Brain microvascular endothelial cell (primary cell): Measurements from ENCODE around the gene GTF2H2.
"Not testable (repeated sequence)": the region's sequence is repeated elsewhere in the genome, so short reads cannot be mapped to it uniquely, and the experiment has no call there.

ENCODE experiments used
- DNase-seq: peaks from one replicate; pipeline ENCODE4 v3.0.0-alpha.2; 2020
- H3K27ac ChIP-seq: fragments of 250-450 bp; sonication (Bioruptor Pico); 2 replicates; pipeline ENCODE4 v1.5.1; 2020; ENCODE audit warnings: mild to moderate bottlenecking, moderate library complexity
- H3K27me3 ChIP-seq: fragments of 250-450 bp; sonication (Bioruptor Pico); replicated peaks from 2 replicates; pipeline ENCODE4 v1.5.1; 2020; ENCODE audit warnings: mild to moderate bottlenecking
- H3K36me3 ChIP-seq: fragments of 250-450 bp; sonication (Bioruptor Pico); replicated peaks from 2 replicates; pipeline ENCODE4 v1.5.1; 2020; ENCODE audit warnings: mild to moderate bottlenecking
- H3K4me3 ChIP-seq: 2 replicates; pipeline ENCODE4 v1.5.1; 2011; ENCODE audit warnings: low read depth, mild to moderate bottlenecking, control low read depth, low read length, moderate library complexity
- CTCF ChIP-seq: IDR thresholded peaks from 2 replicates; pipeline ENCODE4 v1.5.1; 2011; ENCODE audit warnings: low read depth, mild to moderate bottlenecking, moderate library complexity, low read length, control low read depth, inconsistent platforms; ENCODE audit errors: missing control alignments
- in situ Hi-C: cut with HindIII; loops from 2 replicates; pipeline ENCODE4 v1.10.0; 2017; ENCODE audit warnings: low sequenced_read_pairs, low pct_ligation_motif_present

GTF2H2 gene

GRCh38 chr5:71044128-71044527, 23.3 kb downstream of the GTF2H2 start:
- H3K27me3 ChIP-seq, H3K36me3 ChIP-seq, H3K4me3 ChIP-seq, in situ Hi-C loops, H3K27ac ChIP-seq, DNase-seq: not testable (repeated sequence)

GRCh38 chr5:71031046-71031776, 36.3 kb downstream of the GTF2H2 start:
- in situ Hi-C loops, H3K27me3 ChIP-seq, DNase-seq, H3K4me3 ChIP-seq, H3K27ac ChIP-seq, H3K36me3 ChIP-seq: not testable (repeated sequence)

GRCh38 chr5:71025289-71025953, 42.1 kb downstream of the GTF2H2 start, which contains the start of gene NAIP:
Gene NAIP (minus strand): TSS chr5:71025339. CDS start chr5:71012915, 12,424 bp downstream.
- H3K4me3 ChIP-seq, H3K27me3 ChIP-seq, DNase-seq, in situ Hi-C loops, H3K36me3 ChIP-seq, H3K27ac ChIP-seq: not testable (repeated sequence)

- H3K27ac ChIP-seq: not testable (repeated sequence)
Observed at GRCh38 chr5:71020643-71021042, 46.8 kb downstream of the GTF2H2 start.

DNA sequence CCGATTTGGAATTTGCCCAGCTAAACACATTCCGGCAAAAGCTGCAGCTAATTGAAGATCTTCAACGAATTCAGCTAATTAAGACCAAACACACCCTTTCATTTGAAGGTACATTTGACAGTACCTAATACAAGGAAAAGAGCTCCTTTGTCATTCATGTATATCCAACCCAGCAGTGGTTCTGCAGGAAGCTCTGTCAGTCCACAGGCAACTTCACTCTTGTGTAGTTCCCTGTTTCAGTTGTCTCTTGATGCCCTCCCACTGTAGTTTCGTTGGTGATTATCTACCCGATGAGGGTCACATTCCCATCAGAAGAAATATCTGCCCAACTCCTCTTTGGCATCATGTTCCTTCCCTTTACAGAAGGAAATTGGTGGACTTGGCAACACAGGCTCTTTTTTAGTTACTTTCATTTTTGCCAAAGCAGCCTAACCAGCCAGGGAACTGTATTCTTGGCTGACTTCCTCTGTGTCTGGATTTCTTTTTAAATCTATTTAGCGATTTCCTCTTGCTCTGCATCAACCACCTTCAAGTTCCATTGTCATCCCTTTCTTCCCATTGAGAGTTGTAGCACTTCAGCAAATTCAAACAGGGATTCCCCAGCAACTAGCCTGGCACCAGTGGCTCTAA, 49.0 kb downstream of the GTF2H2 start:
- DNase-seq, in situ Hi-C loops, H3K27me3 ChIP-seq, H3K4me3 ChIP-seq, H3K27ac ChIP-seq, H3K36me3 ChIP-seq: not testable (repeated sequence)

More at GRCh38 chr5:71020643-71021042, 46.8 kb downstream of the GTF2H2 start:
- DNase-seq, in situ Hi-C loops, H3K27me3 ChIP-seq, H3K36me3 ChIP-seq, H3K4me3 ChIP-seq: not testable (repeated sequence)

- Histone ChIP-seq H3K36me3 (no peaks in the 10 kb centered on the region), H3K27ac (no peak overlapping the region), H3K27me3 (no peaks in the 10 kb centered on the region), H3K4me3 (no peak overlapping the region)
- TF ChIP-seq CTCF: no peak
- in situ Hi-C loops: no loop called here
- DNase-seq: no peak
Observed at GRCh38 chr5:71014176-71014575, 53.3 kb downstream of the GTF2H2 start.

GRCh38 chr5:71013575-71013974, 53.9 kb downstream of the GTF2H2 start:
- TF ChIP-seq CTCF: no peak
- H3K27me3 ChIP-seq: no peaks in the 10 kb centered on the region
- H3K36me3 ChIP-seq: no peaks in the 10 kb centered on the region
- no peak overlapping the region for H3K27ac ChIP-seq
- no peak overlapping the region for H3K4me3 ChIP-seq
- in situ Hi-C loops: no loop called here
- DNase-seq: no peak

- Histone ChIP-seq H3K36me3 (no peaks in the 10 kb centered on the region), H3K27me3 (no peaks in the 10 kb centered on the region), H3K4me3 (no peak overlapping the region), H3K27ac (no peak overlapping the region)
- TF ChIP-seq CTCF: no peak
- in situ Hi-C loops: no loop called here
- DNase-seq: no peak
Observed at GRCh38 chr5:71011194-71011792, 56.2 kb downstream of the GTF2H2 start.

- H3K4me3 ChIP-seq, H3K27ac ChIP-seq, DNase-seq, H3K27me3 ChIP-seq, in situ Hi-C loops, H3K36me3 ChIP-seq: not testable (repeated sequence)
Observed at GRCh38 chr5:71006983-71007382, 60.5 kb downstream of the GTF2H2 start.
